AG04449 (cell line): ENCODE measurements around the gene CTNNA3.

Experiments used
- CTCF ChIA-PET: fragments of 350-600 bp; formaldehyde crosslinking; extraction: SDS; loops from one replicate; lab custom pipeline; 2021; ENCODE audit warnings: antibody characterized with exemption; lab: Yijun Ruan, JAX
- POLR2A ChIA-PET: fragments of 400-600, 350-600 bp; formaldehyde crosslinking; extraction: SDS; loops from one replicate; lab custom pipeline; 2020; ENCODE audit warnings: antibody characterized with exemption, inconsistent platforms; lab: Yijun Ruan, JAX
- DNase-seq: peaks from one replicate; pipeline ENCODE4 v3.0.0-alpha.2; 2010; ENCODE audit warnings: low read depth, low spot score
- H3K4me3 ChIP-seq: 2 replicates; pipeline ENCODE4 v1.5.1; 2011; ENCODE audit warnings: low read depth, mild to moderate bottlenecking, control low read depth, low read length
- TF ChIP-seq, protein P1 (sequence below): IDR thresholded peaks from one replicate; pipeline ENCODE4 v1.5.1; 2011; ENCODE audit warnings: mild to moderate bottlenecking, moderate library complexity, low read length, control low read depth, inconsistent platforms; ENCODE audit not compliant: insufficient read depth; ENCODE audit errors: missing control alignments

The CTNNA3 gene

DNA sequence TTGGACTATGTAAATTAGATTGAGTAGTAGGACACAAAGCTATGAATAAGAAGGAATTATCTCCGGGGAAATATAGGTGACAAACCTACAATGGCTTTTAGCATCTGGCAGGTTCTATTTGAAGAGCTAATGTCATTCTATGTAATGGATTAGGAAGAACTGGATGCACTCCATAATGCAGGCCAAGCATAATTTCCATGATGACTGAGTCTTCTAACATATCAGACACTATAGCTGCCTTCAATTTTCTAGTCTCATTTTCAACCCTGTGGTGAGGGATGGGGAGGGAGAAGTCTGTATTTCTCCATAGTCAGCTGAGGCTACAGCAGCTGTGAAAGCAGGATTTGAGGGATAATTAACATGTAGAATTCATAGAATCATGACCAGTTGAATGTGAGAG is 1160.6 kb downstream of the CTNNA3 start:
- DNase-seq = no peak
- H3K4me3 ChIP-seq = no peak overlapping the region
- ChIA-PET POLR2A (no interaction called here), CTCF (no interaction called here)
- TF ChIP-seq, protein P1, sequence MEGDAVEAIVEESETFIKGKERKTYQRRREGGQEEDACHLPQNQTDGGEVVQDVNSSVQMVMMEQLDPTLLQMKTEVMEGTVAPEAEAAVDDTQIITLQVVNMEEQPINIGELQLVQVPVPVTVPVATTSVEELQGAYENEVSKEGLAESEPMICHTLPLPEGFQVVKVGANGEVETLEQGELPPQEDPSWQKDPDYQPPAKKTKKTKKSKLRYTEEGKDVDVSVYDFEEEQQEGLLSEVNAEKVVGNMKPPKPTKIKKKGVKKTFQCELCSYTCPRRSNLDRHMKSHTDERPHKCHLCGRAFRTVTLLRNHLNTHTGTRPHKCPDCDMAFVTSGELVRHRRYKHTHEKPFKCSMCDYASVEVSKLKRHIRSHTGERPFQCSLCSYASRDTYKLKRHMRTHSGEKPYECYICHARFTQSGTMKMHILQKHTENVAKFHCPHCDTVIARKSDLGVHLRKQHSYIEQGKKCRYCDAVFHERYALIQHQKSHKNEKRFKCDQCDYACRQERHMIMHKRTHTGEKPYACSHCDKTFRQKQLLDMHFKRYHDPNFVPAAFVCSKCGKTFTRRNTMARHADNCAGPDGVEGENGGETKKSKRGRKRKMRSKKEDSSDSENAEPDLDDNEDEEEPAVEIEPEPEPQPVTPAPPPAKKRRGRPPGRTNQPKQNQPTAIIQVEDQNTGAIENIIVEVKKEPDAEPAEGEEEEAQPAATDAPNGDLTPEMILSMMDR = no peak

DNA sequence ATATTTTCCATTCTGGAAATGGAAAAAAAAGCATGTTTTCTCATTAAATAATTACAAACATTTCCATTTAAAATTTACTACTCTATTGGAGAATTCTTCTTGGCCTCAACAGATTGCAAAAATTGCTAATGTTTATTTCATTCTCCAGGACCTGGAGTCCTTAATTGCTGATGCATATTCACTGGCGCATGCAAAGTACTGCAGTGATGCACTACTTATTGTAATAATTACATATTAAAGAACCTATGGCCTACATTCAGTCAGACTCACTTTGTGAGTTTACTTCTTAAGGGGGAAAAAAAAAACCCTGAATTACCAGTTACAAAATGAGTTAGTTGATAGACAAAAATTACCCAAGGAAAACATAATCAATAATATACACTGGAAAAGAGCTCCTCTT is 1161.1 kb downstream of the CTNNA3 start:
- POLR2A ChIA-PET = no interaction called here
- DNase-seq = no peak
- CTCF ChIA-PET = no interaction called here
- H3K4me3 ChIP-seq = no peak overlapping the region
- TF ChIP-seq, protein P1 = no peak

DNA sequence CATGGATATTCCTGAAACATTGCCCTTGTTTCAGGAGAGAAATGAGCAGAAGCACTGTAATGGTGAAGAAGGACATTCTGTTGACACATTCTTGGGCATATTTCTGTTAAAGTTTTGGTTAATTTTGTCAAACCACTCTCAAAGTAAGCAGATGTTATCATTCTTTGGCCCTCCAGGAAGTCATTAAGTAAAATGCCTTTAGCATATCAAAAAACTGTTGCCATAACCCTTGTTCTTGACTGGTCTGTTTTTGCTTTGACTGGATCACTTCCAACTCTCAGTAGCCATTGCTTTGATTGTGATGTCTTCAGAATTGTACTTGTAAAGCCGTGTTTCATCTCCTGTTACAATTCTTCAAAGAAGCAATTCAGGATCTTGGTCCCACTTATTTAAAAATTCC is 1174.5 kb downstream of the CTNNA3 start:
- H3K4me3 ChIP-seq = no peak overlapping the region
- TF ChIP-seq, protein P1 = no peak
- ChIA-PET CTCF (no interaction called here), POLR2A (no interaction called here)
- DNase-seq = no peak

DNA sequence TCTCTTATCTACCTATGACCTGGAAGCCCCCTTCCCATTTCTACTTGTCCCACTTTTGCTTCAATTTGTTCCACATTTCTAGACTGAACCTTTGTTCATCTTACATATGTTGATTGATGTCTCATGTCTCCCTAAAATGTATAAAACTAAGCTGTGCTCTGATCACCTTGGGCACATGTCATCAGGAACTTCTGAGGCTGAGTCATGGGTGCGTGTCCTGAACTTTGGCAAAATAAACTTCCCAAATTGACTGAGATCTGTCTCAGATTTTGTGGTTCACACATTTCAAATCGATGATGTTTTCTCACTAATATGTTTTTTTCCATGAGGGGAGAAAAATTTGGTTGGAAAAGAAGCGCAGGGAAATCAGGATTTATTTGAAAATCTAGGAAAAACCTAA is 1176.4 kb downstream of the CTNNA3 start:
- no peak for DNase-seq
- POLR2A ChIA-PET = no interaction called here
- CTCF ChIA-PET = no interaction called here
- no peak overlapping the region for H3K4me3 ChIP-seq
- TF ChIP-seq, protein P1 = no peak

DNA sequence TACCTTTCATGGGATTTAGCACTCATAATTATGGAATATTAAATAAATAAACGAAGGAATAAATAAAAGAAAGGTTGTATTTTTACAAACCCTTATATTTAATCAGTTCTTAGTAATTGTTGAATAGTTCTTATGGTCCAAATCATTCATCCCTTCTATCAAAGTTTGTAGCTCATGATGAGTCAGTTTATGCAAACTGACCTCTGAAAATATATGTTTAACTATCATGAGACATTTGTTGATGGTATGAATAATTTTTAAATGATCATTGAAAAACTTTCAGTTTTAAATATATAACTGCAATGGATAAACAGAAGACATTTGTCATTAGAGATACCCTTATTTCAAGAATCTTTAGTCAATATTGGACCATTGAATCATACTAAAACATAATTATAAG is 1181.3 kb downstream of the CTNNA3 start:
- H3K4me3 ChIP-seq = no peak overlapping the region
- TF ChIP-seq, protein P1 = no peak
- ChIA-PET CTCF (no interaction called here), POLR2A (no interaction called here)
- DNase-seq = no peak

DNA sequence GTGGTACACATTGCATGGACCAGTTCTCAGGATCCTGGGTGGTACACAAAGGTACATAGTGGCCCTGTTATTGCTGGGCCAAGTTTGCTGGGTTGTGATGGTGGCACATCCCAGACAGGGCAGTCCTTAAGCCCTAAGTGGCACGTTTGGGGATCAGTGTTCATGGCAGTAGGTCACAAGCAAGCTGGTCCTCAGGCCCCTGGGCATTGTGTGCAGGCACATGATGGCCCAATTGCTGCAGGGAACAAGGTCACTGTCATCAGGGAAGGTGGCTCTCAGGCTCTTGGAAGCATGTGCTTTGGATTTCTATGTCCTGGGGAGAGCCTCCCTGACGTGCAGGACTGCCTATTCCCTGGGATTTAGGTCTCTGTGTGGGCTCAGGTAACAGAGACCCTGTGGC is 1182.5 kb downstream of the CTNNA3 start:
- TF ChIP-seq, protein P1 = no peak
- CTCF ChIA-PET = no interaction called here
- DNase-seq = no peak
- POLR2A ChIA-PET = no interaction called here
- no peak overlapping the region for H3K4me3 ChIP-seq
